HG02571 (cell line): ENCODE data around the gene RLIM.
"Not testable (repeated sequence)": the region's sequence is repeated elsewhere in the genome, so short reads cannot be mapped to it uniquely, and the experiment has no call there.

Experiments
- ATAC-seq: cut with Tn5 transposase; IDR thresholded peaks from one replicate; pipeline ENCODE4 v1.9.1; 2021; ENCODE audit warnings: mild to moderate bottlenecking, moderate library complexity; ENCODE audit not compliant: unreplicated experiment

Gene RLIM, protein sequence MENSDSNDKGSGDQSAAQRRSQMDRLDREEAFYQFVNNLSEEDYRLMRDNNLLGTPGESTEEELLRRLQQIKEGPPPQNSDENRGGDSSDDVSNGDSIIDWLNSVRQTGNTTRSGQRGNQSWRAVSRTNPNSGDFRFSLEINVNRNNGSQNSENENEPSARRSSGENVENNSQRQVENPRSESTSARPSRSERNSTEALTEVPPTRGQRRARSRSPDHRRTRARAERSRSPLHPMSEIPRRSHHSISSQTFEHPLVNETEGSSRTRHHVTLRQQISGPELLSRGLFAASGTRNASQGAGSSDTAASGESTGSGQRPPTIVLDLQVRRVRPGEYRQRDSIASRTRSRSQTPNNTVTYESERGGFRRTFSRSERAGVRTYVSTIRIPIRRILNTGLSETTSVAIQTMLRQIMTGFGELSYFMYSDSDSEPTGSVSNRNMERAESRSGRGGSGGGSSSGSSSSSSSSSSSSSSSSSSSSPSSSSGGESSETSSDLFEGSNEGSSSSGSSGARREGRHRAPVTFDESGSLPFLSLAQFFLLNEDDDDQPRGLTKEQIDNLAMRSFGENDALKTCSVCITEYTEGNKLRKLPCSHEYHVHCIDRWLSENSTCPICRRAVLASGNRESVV

DNA sequence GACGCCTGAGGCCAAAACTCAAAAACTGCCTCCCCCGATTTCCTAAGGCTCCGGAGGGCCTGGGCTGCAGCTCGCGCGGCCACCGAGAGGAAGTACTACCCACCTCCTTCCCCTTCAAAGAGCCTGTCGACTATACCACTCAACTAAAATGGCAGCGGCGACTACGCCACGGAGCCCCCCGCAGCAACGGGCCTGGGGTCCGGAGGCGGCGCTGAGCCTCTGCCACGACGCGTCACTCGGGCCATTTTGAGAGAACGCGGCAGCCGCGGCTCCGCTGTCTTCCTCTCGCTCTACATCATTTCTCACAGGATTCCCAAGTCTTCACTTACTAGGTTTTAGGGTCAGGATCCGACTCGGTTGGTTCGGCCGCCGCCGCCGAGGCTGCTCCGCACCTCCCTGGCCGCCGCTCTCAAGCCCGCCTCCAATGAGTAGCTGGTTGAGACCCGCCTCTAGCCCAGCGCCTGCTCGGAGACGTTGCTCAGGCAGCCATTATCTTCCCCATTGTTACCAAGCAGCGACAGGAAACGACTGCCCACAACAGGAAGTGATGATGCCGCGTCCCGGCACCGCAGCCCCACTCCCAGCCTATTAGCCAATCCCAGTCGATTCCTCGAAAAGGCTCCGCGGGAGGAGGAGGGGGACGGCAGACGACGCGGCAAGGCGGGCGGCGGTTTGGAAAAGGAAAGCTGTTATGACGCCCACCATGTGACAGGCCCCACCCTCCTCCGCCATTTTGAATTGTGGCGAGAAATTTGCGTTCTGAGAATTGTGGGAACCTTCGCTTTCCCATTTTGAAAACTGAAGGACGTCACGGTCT, at the start of gene RLIM:
TSS of gene RLIM (minus strand) at position 532 of the 817 bp plus-strand sequence. CDS start 18,647 bp downstream, outside the sequence.
- ATAC-seq, result peak; percentile 96

DNA sequence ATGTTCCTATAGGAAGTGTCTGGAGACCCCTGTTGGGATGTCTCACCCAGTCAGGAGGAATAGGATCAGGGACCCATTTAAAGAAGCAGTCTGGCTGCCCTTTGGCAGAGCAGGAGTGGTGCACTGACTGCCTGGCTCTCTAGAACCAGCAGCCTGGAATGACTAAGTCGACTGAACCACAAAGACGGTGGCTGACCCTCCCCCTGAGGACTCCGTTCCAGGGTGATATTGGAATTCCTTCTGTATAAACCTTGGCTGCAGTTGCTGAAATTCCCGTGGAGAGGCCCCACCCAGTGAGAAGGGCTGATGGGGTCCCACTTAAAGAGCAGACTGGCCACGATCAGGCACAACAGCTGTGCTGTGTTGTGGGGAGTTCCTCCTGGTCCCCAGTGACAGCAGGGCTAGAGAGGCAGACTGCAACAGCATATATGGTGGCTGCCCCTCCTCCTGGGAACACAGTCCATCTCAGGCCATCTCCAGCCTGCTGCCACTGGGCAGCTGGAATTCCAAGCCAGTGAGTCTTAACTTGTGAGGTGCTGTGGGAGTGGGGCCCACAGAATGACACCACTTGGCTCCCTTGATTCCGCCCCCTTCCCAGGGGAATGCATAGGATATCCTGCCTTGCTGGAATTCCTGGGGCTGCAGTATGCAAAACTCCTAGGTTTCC, 41.8 kb upstream of the RLIM start:
- ATAC-seq, result no peak

- ATAC-seq, result not testable (repeated sequence)
Measured at GRCh38 chrX:74654953-74655352, 40.5 kb upstream of the RLIM start.

GRCh38 chrX:74636749-74637314, 22.4 kb upstream of the RLIM start:
- ATAC-seq, result no peak

DNA sequence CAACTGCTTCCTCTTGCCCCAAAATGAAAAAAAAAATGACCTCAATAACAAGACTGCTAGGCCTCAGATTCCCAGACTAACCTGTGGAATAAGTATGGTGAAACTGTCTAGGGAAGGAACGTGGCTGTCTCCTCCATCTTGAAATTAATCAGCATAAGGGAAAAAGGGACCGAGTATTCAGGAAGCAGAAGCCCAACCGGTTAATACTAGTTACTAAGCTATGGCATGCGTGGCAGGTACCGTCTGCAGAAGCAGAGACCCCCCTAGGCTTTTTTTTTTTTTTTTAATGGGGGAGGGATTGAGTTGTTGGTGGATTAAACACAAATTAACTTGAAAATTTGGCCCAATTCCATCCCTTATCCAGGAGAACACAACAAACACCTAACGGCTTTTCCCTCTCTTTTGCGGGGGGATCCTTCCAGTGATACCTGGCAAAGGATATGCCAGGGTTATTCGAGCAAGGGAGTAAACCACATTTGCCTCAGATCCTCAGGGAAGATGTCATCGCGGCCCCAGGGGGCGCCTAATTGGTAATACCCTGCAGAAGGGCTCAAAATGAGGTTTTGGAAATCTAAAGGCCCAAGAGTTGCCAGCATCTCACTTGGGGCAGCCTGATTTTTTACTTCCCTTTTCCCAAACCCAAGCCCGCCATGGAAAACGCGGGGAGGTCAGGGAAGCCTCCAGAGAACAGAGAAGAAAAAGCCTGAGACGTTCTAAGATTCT, 893 bp downstream of the RLIM start:
- ATAC-seq, result no peak

GRCh38 chrX:74606799-74607198, 7.6 kb downstream of the RLIM start:
- no peak for ATAC-seq

DNA sequence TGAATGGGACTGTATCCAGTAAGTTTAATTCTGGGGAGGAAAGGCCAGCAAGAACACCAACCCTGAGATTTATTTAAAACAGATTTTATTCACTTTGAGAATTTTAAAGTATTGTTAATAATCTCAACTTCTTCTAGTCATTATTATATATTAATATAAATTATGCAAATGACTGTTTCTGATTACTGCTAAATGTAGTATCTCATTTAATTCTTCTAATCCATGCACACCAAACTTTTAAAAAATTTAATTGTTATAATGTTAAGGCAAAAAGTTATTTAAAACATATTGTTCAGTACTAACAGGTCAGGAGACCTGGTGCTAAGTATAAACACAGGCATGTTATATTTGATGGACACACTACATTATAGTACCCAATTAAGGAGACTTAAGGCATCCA, 8.1 kb downstream of the RLIM start:
- no peak for ATAC-seq

GRCh38 chrX:74603040-74603439, 11.4 kb downstream of the RLIM start:
- no peak for ATAC-seq

DNA sequence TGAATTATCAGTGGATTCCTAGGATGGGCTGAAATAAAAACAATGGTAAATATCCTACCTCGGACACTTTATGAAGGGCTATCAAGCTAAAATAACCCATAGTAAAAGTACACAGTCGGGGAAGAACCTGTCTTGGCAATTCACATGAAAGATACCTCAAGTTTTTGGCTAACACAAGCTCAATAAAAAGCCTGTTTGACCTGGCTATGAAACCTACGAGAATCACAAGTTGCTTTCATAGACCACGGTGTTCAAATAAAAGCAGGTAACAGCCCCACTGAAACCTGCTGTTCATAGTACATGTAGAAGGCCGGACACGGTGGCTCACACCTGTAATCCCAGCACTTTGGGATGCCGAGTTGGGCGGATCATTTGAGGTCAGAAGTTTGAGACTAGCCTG, 12.3 kb downstream of the RLIM start:
- no peak for ATAC-seq

DNA sequence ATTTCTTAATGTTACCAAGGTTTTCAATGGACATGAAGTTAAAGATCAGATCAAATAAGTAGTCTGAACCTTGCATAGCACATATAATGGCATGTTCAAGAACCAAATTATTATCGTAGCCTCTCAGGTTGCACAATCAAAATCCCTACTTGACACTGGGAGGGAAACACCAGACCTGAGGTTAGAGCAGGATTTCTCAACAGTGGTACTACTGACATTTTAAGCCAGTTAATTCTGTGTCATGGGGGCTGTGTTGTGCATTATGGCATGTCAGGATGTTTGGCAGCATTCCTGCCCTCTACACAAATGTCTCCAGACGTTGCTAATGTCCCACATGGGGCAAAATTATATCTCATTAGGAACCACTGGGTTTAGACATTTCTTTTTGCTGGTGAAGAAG, 20.8 kb downstream of the RLIM start:
- ATAC-seq, result no peak

DNA sequence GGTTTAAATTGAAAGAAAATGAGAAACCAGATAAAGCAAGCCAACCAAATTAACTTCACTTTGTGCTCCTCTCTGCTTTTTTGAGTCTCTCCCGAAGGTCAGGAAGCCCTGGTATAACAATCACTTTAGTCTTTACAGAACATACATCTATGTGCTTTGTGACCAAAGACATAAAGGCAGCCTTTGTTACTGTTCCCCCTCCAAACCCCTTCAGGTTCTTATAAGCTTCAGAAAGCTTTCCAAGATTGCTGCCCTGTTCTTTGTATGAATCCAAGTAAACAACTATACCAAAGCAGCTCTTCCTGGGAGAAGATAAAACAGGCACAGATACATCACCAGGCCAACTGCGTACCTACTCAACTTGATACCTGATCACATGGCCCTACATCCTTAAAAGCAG, 28.7 kb downstream of the RLIM start:
- no peak for ATAC-seq

GRCh38 chrX:74579597-74580198, 34.7 kb downstream of the RLIM start:
- ATAC-seq, result no peak

- no peak for ATAC-seq
Measured at GRCh38 chrX:74578137-74578536, 36.3 kb downstream of the RLIM start.

GRCh38 chrX:74557378-74557777, 57.0 kb downstream of the RLIM start:
- no peak for ATAC-seq

GRCh38 chrX:74551934-74552333, 62.5 kb downstream of the RLIM start:
- ATAC-seq, result no peak

DNA sequence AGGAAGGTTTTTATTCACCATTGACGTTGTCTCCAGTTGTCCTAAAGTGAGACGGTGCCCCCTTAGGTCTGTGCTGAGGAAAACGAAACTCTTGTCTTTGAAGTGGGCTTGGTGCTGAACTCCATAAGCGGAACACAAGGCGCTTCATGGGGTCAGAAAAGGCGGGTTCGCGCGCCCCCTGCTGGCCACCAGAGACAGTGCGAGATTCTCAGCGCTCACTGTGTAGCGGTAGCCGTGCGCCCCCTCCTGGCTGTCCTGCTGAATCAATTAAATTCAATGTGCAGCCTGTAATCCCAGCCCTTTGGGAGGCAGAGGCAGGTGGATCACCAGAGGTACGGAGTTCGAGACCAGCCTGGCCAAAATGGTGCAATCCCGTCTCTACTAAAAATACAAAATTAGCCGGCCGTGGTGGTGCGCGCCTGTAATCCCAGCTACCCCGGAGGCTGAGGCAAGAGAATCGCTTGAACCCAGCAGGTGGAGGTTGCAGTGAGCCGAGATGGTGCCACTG, 64.1 kb downstream of the RLIM start:
- peak; percentile 84 for ATAC-seq

GRCh38 chrX:74546984-74547383, 67.4 kb downstream of the RLIM start:
- ATAC-seq, result no peak

DNA sequence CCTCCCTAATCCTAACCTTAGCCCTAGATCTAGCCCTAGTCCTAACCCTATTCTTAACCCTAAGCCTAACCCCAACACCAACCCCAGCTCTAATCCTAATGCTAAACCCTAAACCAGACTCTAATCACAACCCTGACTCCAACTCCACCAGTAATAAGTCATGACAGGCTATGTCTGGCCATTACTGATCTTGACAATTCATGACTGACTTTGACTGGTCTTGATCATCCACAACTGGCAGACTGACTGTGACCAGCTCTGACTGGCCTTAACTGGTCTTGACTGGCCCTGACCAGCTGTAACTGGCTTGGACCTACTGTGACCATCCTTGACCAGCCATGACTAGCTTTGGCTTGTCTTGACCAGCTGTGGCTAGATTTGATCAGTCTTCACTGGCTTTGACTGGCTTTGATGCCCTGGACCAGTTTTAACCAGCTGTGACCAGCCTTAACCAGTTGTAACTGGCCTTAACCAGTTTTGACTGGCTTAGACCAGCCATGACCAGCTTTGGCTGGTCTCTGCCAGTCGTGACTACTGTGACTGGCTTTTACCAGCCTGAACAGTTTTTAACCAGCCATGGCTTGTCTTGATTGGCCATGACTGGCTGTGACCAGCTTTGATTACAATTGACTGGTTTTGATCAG, 68.4 kb downstream of the RLIM start:
- no peak for ATAC-seq

GRCh38 chrX:74540635-74541249, 73.7 kb downstream of the RLIM start:
- no peak for ATAC-seq
